ENCODE data around the gene KIAA1217.

KIAA1217 gene

GRCh38 chr10:24242562-24242961 is 33.6 kb downstream of the KIAA1217 start:
- DNase-seq = no peak

DNA sequence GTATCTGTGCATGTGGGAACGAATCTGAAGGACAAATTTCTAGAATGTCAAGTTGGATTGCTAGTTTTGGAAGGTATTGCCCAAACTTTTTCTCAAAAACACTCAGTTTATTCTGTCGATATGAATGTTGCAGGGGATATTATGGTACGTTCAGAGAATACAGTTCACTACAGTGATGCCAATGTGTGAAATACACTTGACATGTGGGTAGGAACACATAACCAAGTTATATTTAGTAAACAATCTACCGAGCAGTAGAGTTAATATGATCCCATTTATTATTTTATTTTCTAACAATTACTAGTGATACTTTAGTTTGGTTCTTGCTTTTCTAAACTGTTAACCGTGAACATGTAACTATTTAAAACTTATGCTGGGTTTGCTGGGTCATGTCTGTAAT is 37.4 kb downstream of the KIAA1217 start:
- no peak for DNase-seq

DNA sequence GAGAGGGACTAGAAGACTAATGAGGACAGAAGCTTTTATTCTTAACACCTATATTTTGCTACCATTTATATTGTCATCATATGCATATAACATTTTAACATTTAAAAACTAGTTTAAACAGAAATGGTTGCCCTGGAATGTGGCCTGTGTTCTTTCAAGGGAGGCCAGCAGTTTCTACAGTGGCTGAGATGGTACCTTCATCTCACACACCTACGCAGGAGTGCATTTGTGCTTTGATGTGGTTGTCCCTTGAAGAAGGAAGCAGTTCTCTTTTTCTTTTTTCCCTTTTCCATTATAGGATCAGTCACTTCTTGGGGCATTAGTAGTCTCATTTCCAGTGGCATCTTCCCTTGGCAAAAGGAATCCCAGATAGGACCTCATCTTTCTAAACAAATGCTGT is 38.9 kb downstream of the KIAA1217 start:
- no peak for DNase-seq

DNA sequence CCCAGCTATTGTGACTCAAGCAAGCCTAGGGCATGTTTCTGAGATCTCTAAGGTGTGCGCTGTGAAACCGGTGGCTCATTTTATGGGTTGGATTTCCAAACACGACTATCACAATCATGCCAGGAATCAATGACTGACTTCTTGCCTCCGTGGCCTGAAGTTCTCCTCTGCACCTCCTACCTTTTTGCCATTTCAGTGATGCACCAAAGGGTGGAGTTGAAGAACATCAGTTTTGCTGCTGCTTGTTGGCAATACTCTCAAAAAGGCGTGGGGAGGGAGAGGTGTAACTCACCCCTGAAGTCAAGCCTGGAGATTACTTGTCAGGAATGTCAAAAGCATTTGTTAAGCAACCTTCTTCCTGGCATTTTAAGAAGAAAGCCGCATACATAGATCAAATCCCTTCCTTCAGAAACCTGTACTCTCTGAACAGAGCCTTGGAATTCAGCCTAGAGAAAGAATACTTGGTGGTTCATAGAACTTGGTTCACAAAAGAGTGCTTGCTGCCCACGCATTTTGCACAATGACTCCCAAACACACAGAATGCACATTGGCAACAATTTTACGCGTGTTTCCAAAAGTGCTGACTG is 41.0 kb downstream of the KIAA1217 start:
- no peak for DNase-seq

- DNase-seq = no peak
Observed at GRCh38 chr10:24251547-24251946, 42.6 kb downstream of the KIAA1217 start.

DNA sequence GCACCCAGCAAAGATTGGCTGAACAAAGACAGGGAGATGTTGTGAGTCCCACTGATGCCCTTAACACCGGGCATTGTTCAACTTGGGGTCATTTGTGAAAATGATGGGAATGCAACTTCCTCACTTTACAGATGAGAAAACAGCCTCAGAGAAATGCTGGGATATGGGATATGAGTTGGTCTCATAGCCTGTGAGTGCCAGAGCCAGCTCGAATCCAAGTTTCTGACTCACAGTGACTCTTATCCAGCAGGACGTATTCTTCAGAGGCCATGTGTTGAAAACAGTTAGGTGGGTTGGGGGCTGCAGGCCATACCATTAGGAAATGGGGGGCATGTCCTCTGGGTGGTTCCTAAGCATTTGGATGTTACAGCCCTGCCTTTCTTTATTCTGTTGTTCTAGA is 45.2 kb downstream of the KIAA1217 start:
- no peak for DNase-seq

GRCh38 chr10:24255115-24255880 is 46.4 kb downstream of the KIAA1217 start:
- no peak for DNase-seq

DNA sequence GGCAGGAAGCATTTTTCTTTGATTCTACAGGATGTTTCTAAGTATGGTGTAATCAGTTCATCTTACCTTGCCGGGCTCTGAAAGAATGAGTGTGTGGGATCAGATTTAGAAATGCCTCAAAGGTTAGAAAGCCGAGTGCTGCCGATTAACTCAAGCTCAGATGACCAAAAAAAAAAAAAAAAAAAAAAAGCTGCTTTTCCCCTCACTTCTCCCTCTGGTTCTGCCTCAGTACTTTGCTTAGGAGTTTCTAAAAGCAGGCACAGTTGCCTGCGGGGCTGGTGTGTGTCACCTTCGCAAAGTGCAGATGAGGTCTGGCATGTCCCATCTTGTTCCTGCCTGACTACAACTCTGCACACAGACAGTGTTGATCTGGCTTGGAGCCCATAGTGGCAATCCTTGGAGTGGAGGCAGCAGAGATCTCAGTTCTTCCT is 47.0 kb downstream of the KIAA1217 start:
- DNase-seq = no peak

GRCh38 chr10:24256619-24257107 is 47.7 kb downstream of the KIAA1217 start:
- no peak for DNase-seq

DNA sequence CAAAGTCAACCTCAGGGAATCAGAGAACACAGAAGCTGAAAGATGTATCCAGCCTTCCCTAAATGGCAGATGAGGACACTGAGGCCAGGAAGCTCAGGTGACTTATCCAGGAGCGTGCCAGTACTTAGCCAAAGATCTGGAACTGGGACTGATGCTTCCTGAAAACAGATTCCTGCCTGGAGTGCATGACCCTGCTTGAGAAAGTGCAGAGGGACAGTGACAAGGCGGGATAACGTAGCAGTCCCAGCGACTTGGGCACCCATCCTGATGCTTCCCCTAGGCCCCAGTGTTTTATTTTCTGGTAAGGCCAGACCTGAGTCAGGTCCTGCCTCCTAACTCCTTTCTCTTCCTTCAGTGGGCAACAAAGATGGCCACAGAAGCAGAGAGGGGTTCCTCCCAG is 48.6 kb downstream of the KIAA1217 start:
- no peak for DNase-seq

GRCh38 chr10:24259365-24260130 is 50.6 kb downstream of the KIAA1217 start:
- no peak for DNase-seq

- DNase-seq = no peak
Observed at GRCh38 chr10:24261627-24262026, 52.7 kb downstream of the KIAA1217 start.

- no peak for DNase-seq
Observed at GRCh38 chr10:24262929-24263590, 54.1 kb downstream of the KIAA1217 start.

DNA sequence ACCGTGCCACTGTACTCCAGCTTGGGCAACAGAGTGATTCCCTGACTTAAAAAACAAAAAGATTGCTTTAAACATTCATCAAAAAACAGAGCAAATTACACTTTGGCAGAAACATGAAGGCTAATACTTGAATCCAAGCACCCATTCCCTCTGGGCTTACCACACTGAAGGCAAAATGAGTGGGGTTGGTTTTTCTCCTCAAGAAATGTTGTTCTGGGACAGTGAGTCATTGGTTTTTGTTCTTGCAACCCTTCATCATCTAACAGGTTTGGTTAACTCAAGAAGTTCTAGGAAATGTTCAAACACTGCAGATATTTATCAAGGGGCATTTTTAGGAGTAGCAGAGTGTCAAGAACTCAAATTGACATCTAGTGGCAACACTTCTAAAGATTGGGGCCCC is 60.5 kb downstream of the KIAA1217 start:
- no peak for DNase-seq

GRCh38 chr10:24272374-24272773 is 63.4 kb downstream of the KIAA1217 start:
- DNase-seq = no peak

DNA sequence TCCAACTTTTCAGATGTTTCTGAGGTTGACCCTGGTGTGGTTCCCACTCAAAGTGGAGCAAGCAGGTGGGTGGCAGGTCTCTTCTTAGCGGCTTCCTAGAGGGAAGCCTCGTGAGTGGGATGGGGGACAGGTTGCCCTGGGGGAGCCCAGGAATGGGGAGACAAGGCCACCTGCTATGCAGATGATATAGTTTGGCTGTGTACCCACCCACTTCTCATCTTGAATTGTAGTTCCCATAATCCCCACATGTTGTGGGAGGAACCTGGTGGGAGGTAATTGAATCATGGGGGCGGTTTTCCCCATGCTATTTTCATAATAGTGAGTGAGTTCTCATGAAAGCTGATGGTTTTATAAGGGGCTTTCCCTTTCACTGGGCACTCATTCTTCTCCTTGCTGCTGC is 68.3 kb downstream of the KIAA1217 start:
- no peak for DNase-seq

- DNase-seq = no peak
Observed at GRCh38 chr10:24277771-24278170, 68.8 kb downstream of the KIAA1217 start.

- no peak for DNase-seq
Observed at GRCh38 chr10:24278176-24278889, 69.4 kb downstream of the KIAA1217 start.

GRCh38 chr10:24279166-24279565 is 70.2 kb downstream of the KIAA1217 start:
- no peak for DNase-seq

- DNase-seq = no peak
Observed at GRCh38 chr10:24287559-24288195, 78.7 kb downstream of the KIAA1217 start.

DNA sequence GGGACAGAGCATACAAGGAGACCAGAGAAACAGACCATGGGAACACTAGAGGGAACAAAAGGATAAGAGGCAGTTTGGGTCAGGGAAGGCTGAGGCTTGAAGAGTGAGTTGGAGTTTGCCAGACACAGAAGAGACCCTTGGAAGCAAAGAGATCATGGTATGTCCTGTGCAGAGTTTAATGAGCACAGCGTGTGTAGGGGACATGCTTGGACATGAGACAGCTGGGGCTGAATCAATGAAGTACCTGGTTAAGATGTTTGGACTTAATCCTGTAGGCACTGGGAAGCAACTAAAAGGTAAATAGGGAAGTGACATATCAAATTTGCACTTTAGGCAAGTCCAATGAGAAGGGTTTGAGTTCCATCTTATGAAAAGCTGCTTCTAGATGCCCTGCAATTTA is 79.6 kb downstream of the KIAA1217 start:
- DNase-seq = no peak

- no peak for DNase-seq
Observed at GRCh38 chr10:24289235-24289634, 80.3 kb downstream of the KIAA1217 start.

Data from activated CD4-positive, alpha-beta T cell treated with anti-CD3 and anti-CD28 coated beads, Interleukin-2, amount 50 U/mL, for 16 hours (primary cell).